GM18909 (cell line): ENCODE measurements around the gene MEN1.

Experiments
- ATAC-seq: cut with Tn5 transposase; IDR thresholded peaks from one replicate; pipeline ENCODE4 v1.9.1; 2021; ENCODE audit warnings: mild to moderate bottlenecking; ENCODE audit not compliant: unreplicated experiment, poor library complexity

Gene MEN1

DNA sequence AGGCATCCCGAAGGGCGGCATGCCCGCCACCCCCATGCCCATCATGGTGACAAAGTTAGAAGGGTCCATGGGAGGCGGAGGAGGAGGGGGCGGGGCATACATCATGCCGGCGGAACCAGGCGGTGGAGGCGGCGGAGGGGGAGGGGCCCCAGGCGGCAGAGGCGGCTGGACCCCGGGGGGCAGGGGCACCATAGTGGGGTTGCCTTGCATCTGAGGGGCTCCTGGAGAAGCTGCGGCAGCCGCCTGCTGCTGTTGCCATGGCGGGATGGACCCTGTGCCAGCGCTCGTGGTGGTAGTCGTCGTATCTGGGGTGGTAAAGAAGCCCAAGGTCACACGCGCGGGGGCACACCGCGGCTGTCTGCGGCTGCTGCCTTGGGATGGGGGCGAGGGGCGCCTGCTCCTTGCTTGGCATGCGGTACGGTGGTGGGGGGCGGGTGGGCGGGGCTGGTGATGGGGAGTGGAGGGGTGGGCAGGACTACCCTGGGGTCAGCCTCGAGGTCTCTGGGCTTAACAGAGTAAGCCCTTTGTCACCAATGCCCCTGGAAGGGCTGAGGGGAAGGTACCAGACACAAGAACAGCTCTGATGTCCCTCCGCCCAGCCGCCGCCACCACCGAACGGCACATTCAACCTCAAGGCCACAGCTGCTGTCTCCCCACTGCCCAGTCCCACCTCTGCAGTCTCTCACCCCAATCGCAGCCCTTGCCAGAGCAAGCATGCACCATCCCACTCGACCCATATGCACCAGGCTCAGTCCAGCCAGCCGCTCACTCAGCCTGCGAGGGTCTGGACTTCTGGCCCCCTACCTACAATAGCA lies 44.3 kb downstream of the MEN1 start:
- no peak for ATAC-seq

DNA sequence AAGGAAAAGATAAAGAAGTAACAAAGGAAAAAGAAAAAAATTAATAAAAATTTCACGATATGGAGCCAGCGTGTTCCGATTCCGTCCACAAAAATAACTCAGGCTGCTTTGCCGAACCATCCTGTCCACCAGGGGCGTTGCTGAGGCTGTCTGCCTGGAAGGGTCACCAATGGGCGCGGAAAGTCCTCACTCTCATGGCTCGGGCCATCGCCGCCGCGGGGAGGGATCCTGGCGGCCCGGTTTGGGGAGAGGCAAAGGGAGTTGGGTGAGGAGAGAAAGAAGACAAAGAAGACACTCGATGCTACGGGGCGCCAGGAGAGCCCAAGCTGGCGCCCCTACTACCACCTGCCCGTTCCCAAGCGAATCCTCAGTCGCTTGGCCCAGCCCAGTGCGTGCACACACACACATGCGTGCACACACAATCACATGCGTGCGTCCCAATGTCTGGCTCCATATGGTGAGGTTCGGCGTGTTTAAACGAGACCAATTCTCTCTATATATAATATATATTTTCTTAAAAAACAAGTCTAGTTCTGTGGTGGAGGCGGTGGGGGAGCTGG lies 45.0 kb downstream of the MEN1 start:
- ATAC-seq = no peak

DNA sequence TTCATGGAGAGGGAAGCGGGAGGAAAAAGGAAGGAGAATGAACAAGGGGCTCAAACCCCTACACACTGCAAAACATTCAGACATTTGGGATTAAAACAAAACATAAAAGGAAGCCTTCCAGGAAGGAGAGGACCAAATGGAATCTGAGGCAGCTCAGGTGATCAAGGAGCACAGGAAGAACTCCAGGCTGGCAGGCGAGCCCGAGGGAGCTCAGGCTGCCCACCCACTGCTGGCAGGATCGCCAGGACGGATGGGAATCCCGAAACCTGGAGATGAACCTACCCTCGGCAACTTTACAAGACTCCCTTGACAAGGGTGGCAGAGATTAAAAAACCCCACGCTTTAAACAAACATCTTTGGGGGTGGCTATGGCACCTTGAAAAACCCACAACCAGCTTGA lies 45.6 kb downstream of the MEN1 start:
- ATAC-seq = no peak

DNA sequence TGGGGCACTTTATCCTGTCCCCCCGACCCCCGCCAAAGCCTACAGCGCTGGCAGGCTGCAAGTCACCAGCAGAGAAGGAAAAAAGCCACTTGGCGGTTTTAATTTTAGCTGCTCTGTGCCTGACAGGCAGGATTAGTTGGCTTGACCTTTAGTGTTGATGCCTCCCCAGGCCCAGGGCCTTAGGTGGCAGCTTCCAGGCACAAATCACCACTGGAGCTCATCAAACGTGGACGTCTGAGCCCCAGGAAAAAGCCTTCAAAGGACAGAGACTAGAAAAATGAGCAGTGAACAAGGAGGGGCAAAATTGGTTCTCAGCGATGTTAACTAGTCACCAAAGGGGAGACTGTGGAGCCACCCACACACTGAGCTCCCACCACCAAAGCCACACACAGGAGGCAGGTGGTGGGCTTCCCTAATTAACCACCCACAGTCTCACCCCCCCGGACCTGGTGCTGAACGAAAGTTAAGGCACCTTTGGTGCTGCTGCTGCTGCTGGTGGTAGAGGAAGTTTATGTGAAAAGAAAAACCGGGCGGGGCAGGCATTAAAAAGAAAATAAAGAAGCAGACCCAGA lies 46.2 kb downstream of the MEN1 start:
- ATAC-seq = no peak

DNA sequence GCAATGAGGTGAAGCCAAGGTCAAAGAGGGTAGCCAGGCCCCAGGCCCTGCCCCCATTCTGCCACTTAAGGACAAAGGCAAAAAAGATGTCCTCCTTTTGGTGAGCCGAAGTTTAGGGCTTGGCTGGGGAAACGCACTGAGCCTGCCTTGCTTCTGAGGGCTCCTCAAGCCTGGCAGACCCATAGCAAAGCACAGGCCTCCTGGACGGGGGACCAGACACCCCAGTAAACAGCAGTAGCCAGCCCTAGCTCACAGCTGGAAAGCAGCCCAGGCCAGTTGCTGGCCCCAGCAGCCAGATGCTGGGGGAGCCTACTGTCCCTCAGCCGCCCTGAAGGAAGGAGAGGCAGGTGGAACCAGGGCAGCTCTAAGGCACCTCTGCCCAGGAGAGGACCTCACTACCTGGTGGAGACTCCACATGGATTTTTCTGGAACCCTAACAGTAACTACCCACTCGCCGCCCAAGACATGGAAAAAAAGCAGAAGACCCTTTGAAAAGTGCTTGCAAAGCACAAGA lies 46.8 kb downstream of the MEN1 start:
- no peak for ATAC-seq

DNA sequence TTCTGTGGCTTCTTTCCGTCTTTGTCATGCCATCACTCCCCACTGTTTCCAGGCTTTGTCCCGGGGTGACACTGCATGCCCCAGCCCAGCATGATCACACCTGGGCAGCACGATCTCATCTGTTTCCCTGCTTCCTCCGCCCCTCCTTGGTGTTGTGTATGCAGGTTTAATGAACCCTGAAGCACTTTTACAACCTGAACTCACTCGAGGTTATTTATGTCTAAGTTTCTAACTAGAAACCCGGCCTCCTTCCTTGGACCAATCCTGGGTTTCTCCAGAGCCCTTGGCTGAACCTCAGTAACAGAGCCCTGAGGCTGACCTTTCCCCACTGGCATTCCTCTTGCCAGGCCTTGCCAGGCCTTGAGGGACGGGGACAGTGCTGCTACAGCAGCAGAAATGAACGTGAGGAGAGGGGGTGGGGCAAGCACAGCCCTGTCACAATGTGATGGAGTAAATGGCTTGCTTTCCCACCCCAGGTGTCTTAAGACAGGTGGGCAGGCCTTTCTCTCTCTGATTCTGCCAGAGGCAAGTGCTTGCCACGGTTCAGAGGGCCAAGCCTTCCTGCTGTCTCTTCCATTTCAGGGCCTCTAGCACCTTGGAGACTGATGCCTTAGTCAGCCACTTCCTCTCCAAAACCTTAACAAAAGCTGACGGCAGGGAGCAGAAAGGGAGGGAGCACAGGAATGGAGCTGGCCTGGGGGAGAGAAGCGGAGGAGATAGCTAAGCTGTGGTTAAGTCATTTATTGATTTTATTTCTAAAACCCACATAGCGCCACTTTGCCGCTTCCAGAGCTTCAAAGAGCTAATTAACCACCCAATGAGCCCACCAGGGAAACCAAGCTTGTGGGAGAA lies 47.5 kb downstream of the MEN1 start:
- no peak for ATAC-seq

DNA sequence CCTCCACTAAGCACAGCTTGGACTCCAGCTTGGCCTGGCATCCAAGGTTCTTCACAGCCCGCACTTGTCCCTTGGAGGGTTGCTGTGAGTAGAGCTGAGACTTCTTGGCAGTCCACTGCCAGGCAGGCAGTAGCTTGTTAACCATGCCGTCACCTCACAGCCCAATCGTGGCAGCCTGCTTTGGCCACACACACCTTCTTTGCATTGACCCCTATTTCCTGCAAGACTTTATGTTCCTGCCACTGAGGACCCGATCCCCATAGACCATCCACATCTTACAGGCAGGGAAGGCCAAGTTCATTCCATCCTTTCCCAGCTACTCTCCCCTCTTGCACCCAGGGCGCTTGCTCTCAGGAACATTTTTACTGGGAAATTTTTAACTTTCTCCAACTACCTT lies 48.1 kb downstream of the MEN1 start:
- no peak for ATAC-seq

DNA sequence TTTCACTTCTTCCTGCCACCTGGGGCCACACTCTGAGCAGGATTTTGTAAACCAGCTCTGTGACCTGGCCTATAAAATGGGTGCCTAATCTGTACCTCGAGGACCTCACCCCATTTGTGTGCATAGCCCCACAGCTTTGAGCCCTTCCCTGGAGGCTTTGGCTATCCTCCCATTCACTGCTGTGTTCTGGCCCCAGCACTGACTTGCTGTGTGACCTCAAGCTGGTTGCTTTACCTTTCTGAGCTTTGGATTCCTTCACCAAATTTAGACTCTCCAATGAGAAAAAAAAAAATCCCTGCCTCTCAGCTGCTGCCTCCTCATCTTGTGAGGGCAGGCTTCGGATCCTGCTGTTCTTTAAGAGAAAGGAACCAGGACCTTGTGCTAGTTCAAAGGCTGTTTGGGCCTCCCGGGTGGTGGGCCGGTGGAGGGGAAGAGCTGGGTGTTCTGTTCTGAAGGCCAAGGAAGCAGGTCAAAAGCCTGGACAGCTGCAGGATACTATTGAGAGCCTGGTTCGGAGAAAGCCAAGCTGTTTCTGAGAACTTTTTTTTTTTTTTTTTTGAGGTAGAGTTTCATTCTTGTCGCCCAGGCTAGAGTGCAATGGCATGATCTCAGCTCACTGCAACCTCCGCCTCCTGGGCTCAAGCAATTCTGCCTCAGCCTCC lies 49.5 kb downstream of the MEN1 start:
- no peak for ATAC-seq

DNA sequence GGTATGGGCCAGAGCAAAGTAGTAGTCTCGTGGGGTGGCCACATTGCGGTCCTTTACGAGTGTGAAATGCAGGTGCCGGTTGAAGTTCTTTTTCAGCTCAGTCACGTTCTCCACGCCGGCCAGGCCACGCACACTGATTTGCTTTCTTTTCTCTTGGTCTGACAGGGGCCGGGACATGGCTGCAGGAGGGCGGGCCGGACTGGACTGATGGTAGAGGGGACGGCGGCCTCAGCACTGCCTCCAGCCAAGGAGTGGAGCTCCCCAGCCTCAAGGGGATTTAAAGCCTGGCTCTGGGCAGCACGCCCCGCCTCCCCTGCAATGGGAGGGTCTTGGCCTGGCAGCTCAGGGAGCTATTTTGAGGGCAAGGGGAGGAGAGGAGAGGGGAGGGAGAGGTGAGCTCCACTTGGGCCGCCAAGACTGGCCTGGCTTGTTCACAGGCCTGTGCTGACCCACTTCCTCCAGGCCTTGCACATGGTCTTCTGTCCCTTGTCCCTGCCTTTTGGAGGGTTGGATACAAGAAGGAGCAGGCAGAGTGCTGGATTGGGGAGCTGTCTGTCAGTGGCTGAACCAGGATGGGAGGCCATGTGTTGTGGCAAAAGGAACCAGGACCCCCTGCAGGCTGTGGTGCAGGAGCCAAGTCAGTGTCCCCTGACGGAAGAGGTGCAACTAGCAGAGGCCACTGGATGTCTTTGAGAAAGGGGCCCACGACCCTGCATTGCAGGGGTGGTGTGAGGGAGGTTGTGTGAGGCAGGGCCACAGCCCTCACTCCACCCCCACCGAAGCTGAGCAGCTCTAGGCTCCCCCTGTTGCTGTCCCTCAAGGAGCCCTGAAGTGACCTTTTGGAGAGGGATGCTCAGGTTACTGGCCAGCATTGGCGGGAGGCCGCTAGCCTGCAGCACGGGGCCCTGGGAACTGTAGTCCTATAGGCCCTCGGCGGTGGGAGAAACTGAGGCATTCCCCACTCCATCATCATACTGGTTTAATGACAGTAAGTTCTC lies 50.3 kb downstream of the MEN1 start, which contains the start of gene PYGM:
PYGM (minus strand) TSS at position 253 of the 998 bp plus-strand sequence; CDS start at position 177, 76 bp downstream.
- no peak for ATAC-seq

DNA sequence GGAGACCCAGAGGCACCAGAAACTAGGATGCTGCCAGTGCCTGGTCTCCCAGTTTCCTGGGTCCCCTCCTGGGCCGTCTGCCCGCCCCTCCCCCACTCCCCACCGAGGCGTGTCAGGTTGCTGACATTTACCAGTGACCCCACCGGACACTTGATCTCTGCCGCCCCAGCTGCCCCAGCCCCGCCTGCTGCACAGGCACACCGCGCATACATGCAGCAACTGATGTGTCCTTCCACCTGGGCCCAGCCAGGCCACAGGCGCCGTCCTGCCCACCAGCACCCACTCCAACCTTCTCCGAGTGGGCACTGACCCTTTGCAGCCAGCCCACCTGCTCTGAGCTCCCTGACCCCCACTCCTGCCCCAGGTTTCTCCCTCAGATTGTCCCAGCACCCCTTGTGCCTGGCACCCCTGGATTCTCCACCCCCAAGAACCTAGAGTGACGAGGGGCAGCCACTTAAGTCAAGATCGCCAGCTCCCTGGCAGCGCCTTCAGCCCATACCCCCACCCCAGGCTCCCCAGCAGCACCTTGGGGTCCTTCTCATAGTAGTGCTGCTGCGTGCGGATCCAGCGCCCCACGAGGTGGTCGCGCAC lies 51.1 kb downstream of the MEN1 start:
- no peak for ATAC-seq

DNA sequence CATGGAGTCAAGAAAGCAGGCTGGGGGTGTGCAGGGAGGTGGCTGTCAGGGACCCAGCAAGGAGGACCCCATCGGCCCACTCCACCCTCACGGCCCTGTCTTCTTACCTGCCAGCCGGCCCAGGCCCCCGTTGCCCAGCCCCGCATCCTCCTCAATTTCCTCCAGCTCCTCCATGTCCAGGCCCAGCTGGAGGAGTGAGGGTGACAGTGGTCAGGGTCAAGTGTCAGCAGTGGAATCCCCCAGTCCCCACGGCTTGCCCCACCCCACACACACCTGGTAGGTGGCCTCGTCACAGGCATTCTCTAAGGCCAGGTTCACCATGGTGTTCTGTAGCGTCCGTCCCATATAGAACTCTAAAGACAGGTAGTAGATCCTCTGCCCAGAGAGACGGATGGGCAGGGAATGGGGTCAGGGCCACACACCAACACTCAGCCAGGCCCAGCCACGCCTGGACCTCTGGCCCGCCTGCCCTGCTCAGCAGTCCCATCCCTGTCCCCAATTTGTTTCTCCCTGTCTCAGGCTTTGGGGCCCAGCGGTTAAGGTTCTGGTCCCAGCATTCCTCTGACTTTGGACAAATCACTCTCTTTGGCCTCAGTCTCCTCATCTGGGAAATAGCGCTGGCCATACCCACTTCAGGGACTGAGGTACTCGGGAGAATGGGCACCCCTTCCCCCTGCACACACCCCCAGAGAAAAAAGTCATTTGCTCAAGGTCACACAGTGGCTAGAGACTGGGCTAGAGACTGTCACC lies 51.8 kb downstream of the MEN1 start:
- no peak for ATAC-seq

DNA sequence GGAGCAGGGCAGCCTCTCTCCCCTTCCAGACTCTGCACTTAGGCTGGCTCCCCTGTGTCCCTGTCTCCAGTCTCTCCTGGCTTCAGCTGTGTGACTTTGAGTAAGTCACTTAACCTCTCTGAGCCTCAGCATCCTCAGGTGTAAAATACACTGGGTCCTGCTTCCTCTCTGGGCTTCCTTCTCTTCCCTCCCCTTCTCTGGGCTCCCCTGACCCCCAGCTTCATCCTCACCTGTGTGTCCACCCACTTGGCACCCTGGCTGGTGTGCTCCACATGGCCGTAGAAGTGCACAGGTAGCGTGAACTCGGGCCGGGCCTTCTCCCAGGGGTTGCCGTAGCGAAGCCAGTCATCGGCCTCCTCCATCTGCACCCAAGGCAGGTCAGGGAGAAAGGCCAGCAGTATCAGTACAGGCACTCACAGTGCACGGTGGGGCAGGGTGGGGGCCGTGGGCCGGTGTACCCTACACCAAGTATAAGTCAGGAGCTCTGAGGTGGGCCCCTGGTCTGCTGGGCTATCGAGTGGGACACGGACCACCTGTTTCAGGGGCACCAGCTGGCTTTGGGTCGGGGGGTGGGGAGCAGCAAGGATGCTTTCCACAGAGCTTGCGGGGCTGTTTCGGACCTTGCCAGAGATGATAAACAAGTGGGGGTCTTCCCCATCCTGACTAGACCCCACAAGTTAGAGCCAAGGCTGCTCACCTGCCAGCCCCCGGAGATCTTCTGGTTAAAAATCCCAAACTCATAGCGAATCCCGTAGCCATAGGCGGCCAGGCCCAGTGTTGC lies 52.6 kb downstream of the MEN1 start:
- no peak for ATAC-seq

DNA sequence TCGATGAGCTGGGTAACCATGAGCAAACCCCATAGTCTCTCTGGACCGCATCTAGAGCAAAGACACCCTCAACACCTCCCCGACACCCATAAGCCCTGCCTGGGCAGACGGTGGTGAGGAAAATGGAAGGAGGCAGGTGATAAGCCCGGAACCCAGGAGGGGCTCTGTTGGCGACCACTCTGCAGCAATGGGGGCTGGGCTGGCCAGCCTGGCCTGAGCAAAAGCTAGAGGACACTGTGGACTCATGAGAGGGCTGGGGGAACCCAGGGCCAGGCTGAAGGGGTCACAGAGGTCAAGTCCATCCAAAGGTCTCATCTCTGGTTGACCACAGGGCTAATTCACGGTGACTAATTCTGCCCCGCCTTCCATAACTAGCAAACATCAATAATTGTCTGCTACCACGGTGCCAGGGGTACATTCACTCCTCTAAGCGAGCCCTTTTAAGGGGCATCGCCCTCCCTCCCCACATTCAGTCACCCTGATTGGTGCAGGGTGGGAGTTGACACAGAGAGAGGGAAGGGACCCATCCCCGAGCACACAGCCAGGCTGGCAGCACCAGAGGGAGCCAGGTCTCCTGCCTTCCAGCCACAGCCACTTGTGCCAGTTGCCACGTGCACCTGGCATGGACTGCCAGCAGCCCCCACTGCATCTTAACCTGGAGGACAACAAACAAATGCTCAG lies 54.5 kb downstream of the MEN1 start:
- ATAC-seq = no peak

DNA sequence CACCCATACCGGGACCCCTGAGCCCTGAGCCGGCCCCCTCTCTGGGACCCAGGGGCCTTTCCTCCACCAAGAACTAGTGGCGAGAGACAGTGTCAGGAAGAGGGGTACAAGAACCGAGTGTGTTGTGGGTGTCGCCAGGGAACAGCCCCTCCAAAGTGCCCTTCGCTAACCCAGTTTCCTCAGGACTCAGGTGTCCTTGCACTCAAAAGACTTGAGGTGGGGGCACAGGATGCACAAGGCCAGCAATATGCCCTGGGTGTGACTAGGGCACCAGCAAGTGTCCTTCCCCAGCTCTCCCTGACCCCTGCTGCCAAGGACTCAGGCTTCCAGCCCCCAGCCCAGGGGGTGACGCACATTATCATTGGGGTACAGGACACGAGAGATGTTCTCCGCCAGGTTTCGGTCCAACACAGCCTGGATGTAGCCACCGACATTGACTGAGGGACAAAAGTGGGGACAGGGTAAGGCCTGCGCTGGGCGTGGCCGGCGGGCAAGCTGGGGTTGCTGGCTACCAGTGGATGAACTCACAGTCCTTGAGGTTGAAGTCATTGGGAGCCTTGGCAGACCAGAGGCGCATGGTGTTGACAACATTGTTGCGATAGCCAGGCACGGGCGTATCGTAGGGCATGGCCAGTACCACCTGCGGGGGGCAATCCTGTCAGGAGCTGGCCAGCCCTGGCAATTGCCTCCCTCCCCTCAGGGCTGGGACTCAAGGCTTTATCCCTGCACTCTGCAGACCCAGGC lies 55.3 kb downstream of the MEN1 start:
- no peak for ATAC-seq

DNA sequence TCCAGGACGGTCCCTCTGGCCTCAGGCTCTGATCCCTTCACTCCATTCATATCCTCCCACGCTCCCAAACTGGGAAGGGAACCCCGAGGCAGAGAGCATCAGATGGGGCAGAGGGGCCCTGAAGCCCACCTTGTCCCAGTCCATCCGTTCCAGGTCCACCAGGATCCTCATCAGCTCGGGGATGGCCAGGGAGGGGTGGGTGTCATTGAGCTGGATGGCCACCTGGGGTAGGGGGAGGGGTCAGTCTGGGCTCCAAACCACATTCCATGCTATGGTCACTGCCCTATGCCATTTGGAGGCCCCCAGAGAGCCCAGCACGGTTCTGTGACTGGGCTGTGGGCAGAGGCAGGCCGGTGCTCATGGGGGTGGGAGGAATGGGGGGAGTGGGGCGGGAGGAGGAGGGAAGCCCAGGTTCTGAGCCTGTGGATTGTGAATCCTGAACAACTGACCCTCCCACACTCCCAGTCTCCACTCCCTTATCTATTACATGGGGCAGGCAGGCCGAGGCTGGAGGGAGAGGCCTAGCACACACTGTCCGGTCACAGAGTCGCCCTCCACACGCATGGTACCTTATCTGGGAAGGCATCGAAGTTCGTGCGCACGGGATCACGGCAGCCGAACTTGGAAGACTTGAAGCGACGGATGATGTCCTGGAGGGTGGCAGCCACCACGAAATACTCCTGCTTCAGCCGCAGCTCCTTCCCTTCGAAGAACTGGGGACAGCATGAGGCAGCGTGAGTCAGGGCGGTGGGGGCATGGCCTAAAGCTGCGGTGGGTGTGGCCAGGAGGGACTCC lies 56.0 kb downstream of the MEN1 start:
- no peak for ATAC-seq
